ENCODE measurements around the gene ME2. TPM values are rescaled to one million over a fixed set of nuclear protein-coding genes. Genes with fewer than 3 reads are reported as not detected.

ME2 gene
- total and polyA plus RNA-seq, 9 of the 15 experiments (the other 6 are each of a cell fraction or from before 2014, with no cell fraction given) = 12.3 to 54.4 (median 36.2) TPM

- TF ChIP-seq ARID4B (CRISPR knock-in tag; IDR thresholded peaks at IDR 0.05) (peak; percentile 26; the same call in 1 of the 2 replicates), FOSL1 (tag; conservative IDR thresholded peaks at IDR 0.05) (peak; percentile 33; the same call in 1 of the 2 replicates), E2F6 (IDR thresholded peaks at IDR 0.05; ENCODE audit: borderline replicate concordance in 1 of 2, extremely low read depth in 1 of 2, insufficient read depth in 1 of 2, insufficient read length in 1 of 2, low read depth in 1 of 2, low read length in 1 of 2, poor library complexity in 1 of 2, severe bottlenecking in 1 of 2) (peak; percentile 74 to 93), HEY1 (CRISPR knock-in tag; IDR thresholded peaks at IDR 0.05; ENCODE audit: borderline replicate concordance) (no peak), CREM (IDR thresholded peaks at IDR 0.05; ENCODE audit: low read depth) (peak; percentile 67), HMGN3 (IDR thresholded peaks at IDR 0.05; ENCODE audit: borderline replicate concordance, extremely low read depth, insufficient read length, low read depth, low read length) (peak; percentile 86), SMARCC2 (IDR thresholded peaks at IDR 0.05; ENCODE audit: low read depth) (no peak), KHSRP (IDR thresholded peaks at IDR 0.05) (no peak), U2AF1 (optimal IDR thresholded peaks at IDR 0.05; ENCODE audit: low read depth, low read length) (peak; percentile 51), CBX1 (IDR thresholded peaks at IDR 0.05; ENCODE audit: low read depth) (peak; percentile 60; the same call in 1 of the 2 replicates), SMAD4 (CRISPR knock-in tag; conservative IDR thresholded peaks at IDR 0.05) (0 out of 2 replicates have a peak, but pooled peaks have one; percentile 19), CTBP1 (IDR thresholded peaks at IDR 0.05; ENCODE audit: borderline replicate concordance) (peak; percentile 67; the same call in 1 of the 2 replicates), CREB3L1 (IDR thresholded peaks at IDR 0.05; ENCODE audit: borderline replicate concordance, low read depth) (peak; percentile 64; the same call in 1 of the 2 replicates), CCNT2 (IDR thresholded peaks at IDR 0.05; ENCODE audit: borderline replicate concordance, extremely low read depth, insufficient read length, low read depth, low read length) (peak; percentile 84), EP400 (IDR thresholded peaks at IDR 0.05) (peak; percentile 40; the same call in 1 of the 2 replicates)
These were observed 89.1 kb downstream of the ME2 start, which contains the start of gene ELAC1 (continued) for GRCh38 chr18:50967714-50968661.

Data from K562 (cell line).